WERI-Rb-1 (cell line): Measurements from ENCODE around the gene SRRM3.

ENCODE experiments used
- DNase-seq: peaks from one replicate; pipeline ENCODE4 v3.0.0-alpha.2; 2020
- H3K27ac ChIP-seq: fragments of 250-450 bp; sonication (Bioruptor Pico); 2 replicates; pipeline ENCODE4 v1.5.1; 2020; ENCODE audit warnings: mild to moderate bottlenecking, moderate library complexity
- H3K27me3 ChIP-seq: fragments of 250-450 bp; sonication (Bioruptor Pico); 2 replicates; pipeline ENCODE4 v1.5.1; 2021; ENCODE audit warnings: mild to moderate bottlenecking, low read depth, moderate library complexity; ENCODE audit not compliant: insufficient read depth, severe bottlenecking
- H3K36me3 ChIP-seq: fragments of 250-450 bp; sonication (Bioruptor Pico); 2 replicates; pipeline ENCODE4 v1.5.1; 2020; ENCODE audit warnings: mild to moderate bottlenecking, moderate library complexity
- H3K4me3 ChIP-seq: 2 replicates; pipeline ENCODE4 v1.5.1; 2011; ENCODE audit warnings: low read depth, mild to moderate bottlenecking, control low read depth, low read length
- H3K9me3 ChIP-seq: fragments of 250-450 bp; sonication (Bioruptor Pico); 2 replicates; pipeline ENCODE4 v1.5.1; 2021; ENCODE audit warnings: mild to moderate bottlenecking, moderate library complexity; ENCODE audit not compliant: severe bottlenecking
- TF ChIP-seq, protein P1 (sequence below): IDR thresholded peaks from 2 replicates; pipeline ENCODE4 v1.5.1; 2011; ENCODE audit warnings: low read depth, mild to moderate bottlenecking, control low read depth, inconsistent platforms, low read length

SRRM3 gene

DNA sequence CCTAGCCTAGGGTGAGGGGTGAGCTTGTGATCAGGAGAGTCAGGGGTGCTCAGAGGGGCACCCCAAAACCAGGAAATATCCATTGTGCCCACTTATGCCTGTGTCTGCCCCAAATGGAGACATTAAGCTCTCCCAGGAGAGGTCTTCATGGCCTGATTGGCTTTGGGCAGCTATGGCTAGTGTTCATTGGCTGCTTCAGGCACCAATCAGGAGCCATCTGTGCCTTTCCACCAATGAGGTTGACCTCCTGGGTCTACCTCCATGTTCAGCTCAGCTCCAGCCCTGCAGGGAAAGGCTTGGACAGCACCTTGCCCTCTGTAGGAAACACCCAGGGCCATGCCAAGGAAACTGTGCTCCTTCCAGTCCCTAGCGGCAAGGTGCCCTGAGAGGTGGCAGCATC lies 76.8 kb downstream of the SRRM3 start:
- Histone ChIP-seq H3K36me3 (peaks cover 2% of the 10 kb centered on the region; the same call in 1 of the 2 replicates), H3K4me3 (no peak overlapping the region), H3K27me3 (no peaks in the 10 kb centered on the region), H3K27ac (no peak overlapping the region), H3K9me3 (no peaks in the 10 kb centered on the region)
- TF ChIP-seq, protein P1, sequence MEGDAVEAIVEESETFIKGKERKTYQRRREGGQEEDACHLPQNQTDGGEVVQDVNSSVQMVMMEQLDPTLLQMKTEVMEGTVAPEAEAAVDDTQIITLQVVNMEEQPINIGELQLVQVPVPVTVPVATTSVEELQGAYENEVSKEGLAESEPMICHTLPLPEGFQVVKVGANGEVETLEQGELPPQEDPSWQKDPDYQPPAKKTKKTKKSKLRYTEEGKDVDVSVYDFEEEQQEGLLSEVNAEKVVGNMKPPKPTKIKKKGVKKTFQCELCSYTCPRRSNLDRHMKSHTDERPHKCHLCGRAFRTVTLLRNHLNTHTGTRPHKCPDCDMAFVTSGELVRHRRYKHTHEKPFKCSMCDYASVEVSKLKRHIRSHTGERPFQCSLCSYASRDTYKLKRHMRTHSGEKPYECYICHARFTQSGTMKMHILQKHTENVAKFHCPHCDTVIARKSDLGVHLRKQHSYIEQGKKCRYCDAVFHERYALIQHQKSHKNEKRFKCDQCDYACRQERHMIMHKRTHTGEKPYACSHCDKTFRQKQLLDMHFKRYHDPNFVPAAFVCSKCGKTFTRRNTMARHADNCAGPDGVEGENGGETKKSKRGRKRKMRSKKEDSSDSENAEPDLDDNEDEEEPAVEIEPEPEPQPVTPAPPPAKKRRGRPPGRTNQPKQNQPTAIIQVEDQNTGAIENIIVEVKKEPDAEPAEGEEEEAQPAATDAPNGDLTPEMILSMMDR, result no peak
- DNase-seq, result no peak

- Histone ChIP-seq H3K27me3 (no peaks in the 10 kb centered on the region), H3K4me3 (no peak overlapping the region), H3K9me3 (no peaks in the 10 kb centered on the region), H3K36me3 (peaks cover 16% of the 10 kb centered on the region), H3K27ac (no peak overlapping the region)
- TF ChIP-seq, protein P1, result no peak
- DNase-seq, result no peak
These were observed 78.7 kb downstream of the SRRM3 start for GRCh38 chr7:76280408-76280807.

- peaks cover 23% of the 10 kb centered on the region for H3K36me3 ChIP-seq
- DNase-seq, result no peak
- TF ChIP-seq, protein P1, result no peak
- no peaks in the 10 kb centered on the region for H3K9me3 ChIP-seq
- no peak overlapping the region; the same call in 1 of the 2 replicates for H3K27ac ChIP-seq
- H3K27me3 ChIP-seq, result no peaks in the 10 kb centered on the region
- peak overlapping the region; percentile 40 for H3K4me3 ChIP-seq
These were observed 79.5 kb downstream of the SRRM3 start for GRCh38 chr7:76281006-76281705.

DNA sequence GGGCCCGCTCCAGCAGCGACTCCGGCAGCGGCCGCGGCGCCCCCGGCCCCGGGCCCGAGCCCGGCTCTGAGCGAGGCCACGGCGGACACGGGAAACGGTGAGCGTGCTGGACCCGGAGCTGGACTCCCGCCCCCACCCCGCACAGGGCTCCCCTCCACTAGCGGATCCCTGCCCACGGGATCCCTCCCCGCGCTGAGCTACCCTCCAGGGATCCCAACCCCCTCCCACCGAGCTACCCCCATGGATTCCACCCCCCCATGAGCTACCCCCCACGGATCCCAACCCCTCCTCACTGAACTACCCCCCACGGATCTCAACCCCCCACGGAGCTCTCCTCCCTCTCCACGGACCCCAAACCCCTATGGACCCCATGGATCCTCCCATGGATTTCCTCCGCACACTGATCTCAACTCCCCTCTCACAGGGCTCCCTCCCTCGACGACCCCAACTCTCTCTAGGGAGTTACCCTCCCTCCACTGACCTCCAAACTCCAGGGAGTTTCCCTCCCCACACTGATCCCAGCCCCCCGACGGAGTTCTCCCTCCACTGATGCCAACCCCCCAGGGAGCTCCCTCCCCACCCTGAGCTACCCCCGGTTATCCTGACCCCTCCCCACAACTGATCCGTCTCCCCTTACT lies 80.1 kb downstream of the SRRM3 start:
- TF ChIP-seq, protein P1, result no peak
- DNase-seq, result no peak
- Histone ChIP-seq H3K27me3 (no peaks in the 10 kb centered on the region), H3K4me3 (no peak overlapping the region), H3K9me3 (no peaks in the 10 kb centered on the region), H3K36me3 (peaks cover 28% of the 10 kb centered on the region), H3K27ac (no peak overlapping the region)

GRCh38 chr7:76282344-76283253 lies 80.9 kb downstream of the SRRM3 start:
- H3K4me3 ChIP-seq, result no peak overlapping the region
- no peaks in the 10 kb centered on the region for H3K9me3 ChIP-seq
- no peak overlapping the region for H3K27ac ChIP-seq
- peaks cover 29% of the 10 kb centered on the region for H3K36me3 ChIP-seq
- TF ChIP-seq, protein P1, result no peak
- no peaks in the 10 kb centered on the region for H3K27me3 ChIP-seq
- no peak for DNase-seq
